Caco-2 (cell line): Measurements from ENCODE around the gene TYW1B. TPM values are rescaled to one million over a fixed set of nuclear protein-coding genes. Genes with fewer than 3 reads are reported as not detected.
"Not testable (repeated sequence)": the region's sequence is repeated elsewhere in the genome, so short reads cannot be mapped to it uniquely, and the experiment has no call there.

ENCODE experiments used
- BruUV-seq: library from RNA; stranded (reverse); fragments of 400-500 nt; replicated peaks from 2 replicates; lab custom pipeline; 2021; lab: Mats Ljungman, UMichigan
- CTCF ChIA-PET: fragments of 300-600 bp; sonication (Branson Sonifier 250); formaldehyde crosslinking; loops from one replicate; lab custom pipeline; 2022; ENCODE audit warnings: antibody characterized with exemption; lab: Charles Lee
- POLR2A ChIA-PET: fragments of 300-600 bp; sonication (Branson Sonifier 250); formaldehyde crosslinking; loops from one replicate; lab custom pipeline; 2022; ENCODE audit warnings: antibody characterized with exemption; lab: Charles Lee
- DNase-seq, 2 experiments: peaks; one replicate each; pipeline versions ENCODE4 v3.0.0 to v3.0.0-alpha.2; 2020 to 2022
- H3K27me3 ChIP-seq: replicated peaks from 2 replicates; pipeline ENCODE4 v1.6.0; 2011; ENCODE audit warnings: low read length; ENCODE audit not compliant: control insufficient read depth, insufficient read depth
- H3K36me3 ChIP-seq: 2 replicates; pipeline ENCODE4 v1.5.1; 2011; ENCODE audit warnings: low read length; ENCODE audit not compliant: control insufficient read depth, insufficient read depth
- H3K4me1 ChIP-seq: fragments of 250-450 bp; sonication (Bioruptor Pico); 2 replicates; pipeline ENCODE4 v1.5.1; 2020; ENCODE audit warnings: mild to moderate bottlenecking
- H3K4me3 ChIP-seq: 2 replicates; pipeline ENCODE4 v1.5.1; 2011; ENCODE audit warnings: low read depth, mild to moderate bottlenecking, control low read depth, low read length
- H3K9me3 ChIP-seq: fragments of 250-450 bp; sonication (Bioruptor Pico); 2 replicates; pipeline ENCODE4 v1.5.1; 2020; ENCODE audit warnings: mild to moderate bottlenecking, moderate library complexity
- H3K27ac Mint-ChIP-seq: one replicate; pipeline ENCODE4 v1.8.0; 2022; ENCODE audit warnings: mixed read lengths; ENCODE audit not compliant: unreplicated experiment
- H3K27me3 Mint-ChIP-seq: one replicate; pipeline ENCODE4 v1.8.0; 2022; ENCODE audit warnings: mixed read lengths; ENCODE audit not compliant: insufficient read depth, unreplicated experiment
- H3K36me3 Mint-ChIP-seq: one replicate; pipeline ENCODE4 v1.8.0; 2022; ENCODE audit warnings: mild to moderate bottlenecking, mixed read lengths; ENCODE audit not compliant: insufficient read depth, unreplicated experiment
- H3K4me1 Mint-ChIP-seq: one replicate; pipeline ENCODE4 v1.8.0; 2022; ENCODE audit warnings: low read depth, mixed read lengths; ENCODE audit not compliant: unreplicated experiment
- H3K4me3 Mint-ChIP-seq: one replicate; pipeline ENCODE4 v1.8.0; 2022; ENCODE audit warnings: mild to moderate bottlenecking, moderate library complexity, mixed read lengths; ENCODE audit not compliant: unreplicated experiment
- H3K9me3 Mint-ChIP-seq: one replicate; pipeline ENCODE4 v1.8.0; 2022; ENCODE audit warnings: mixed read lengths; ENCODE audit not compliant: unreplicated experiment
- intact Hi-C: fragments of 100-400 bp; cut with micrococcal nuclease; formaldehyde crosslinking; loops from one replicate; pipeline ENCODE4 v1.10.0; 2022; ENCODE audit not compliant: unreplicated experiment
- total RNA-seq: library from RNA; stranded (reverse); gene quantifications from 2 replicates; pipeline ENCODE4 v1.2.3, GENCODE V29; 2022
- TF ChIP-seq, protein P1 (sequence below), 2 experiments: fragments of 200-600 bp in 1 of 2; IDR thresholded peaks; 1 replicate in 1 of 2; 2 replicates in 1 of 2; pipeline versions ENCODE4 v1.5.1 to v1.8.0; 2011 to 2022; ENCODE audit warnings: antibody characterized with exemption in 1 of 2, control low read depth in 1 of 2, inconsistent platforms in 1 of 2, low read depth in 1 of 2, low read length in 1 of 2, mild to moderate bottlenecking in 1 of 2, moderate library complexity in 1 of 2; ENCODE audit not compliant: insufficient read depth in 1 of 2, severe bottlenecking in 1 of 2, unreplicated experiment in 1 of 2

Gene TYW1B
- total RNA-seq, 1 experiment from 2014 or later, result 12.8 TPM

- peaks cover 9% of the 10 kb centered on the region for H3K9me3 Mint-ChIP-seq
- no peaks in the 10 kb centered on the region for H3K27me3 ChIP-seq
- no peaks in the 10 kb centered on the region for H3K4me1 Mint-ChIP-seq
- H3K36me3 ChIP-seq, result no peaks in the 10 kb centered on the region
- no peaks in the 10 kb centered on the region for H3K27me3 Mint-ChIP-seq
- H3K27ac Mint-ChIP-seq, result no peak overlapping the region
- H3K9me3 ChIP-seq, result peaks cover 21% of the 10 kb centered on the region
- no TSS peak for BruUV-seq
- no peak overlapping the region for H3K4me3 ChIP-seq
- POLR2A ChIA-PET, result no interaction called here
- H3K4me3 Mint-ChIP-seq, result no peak overlapping the region
- peaks cover 12% of the 10 kb centered on the region for H3K36me3 Mint-ChIP-seq
- TF ChIP-seq, protein P1, sequence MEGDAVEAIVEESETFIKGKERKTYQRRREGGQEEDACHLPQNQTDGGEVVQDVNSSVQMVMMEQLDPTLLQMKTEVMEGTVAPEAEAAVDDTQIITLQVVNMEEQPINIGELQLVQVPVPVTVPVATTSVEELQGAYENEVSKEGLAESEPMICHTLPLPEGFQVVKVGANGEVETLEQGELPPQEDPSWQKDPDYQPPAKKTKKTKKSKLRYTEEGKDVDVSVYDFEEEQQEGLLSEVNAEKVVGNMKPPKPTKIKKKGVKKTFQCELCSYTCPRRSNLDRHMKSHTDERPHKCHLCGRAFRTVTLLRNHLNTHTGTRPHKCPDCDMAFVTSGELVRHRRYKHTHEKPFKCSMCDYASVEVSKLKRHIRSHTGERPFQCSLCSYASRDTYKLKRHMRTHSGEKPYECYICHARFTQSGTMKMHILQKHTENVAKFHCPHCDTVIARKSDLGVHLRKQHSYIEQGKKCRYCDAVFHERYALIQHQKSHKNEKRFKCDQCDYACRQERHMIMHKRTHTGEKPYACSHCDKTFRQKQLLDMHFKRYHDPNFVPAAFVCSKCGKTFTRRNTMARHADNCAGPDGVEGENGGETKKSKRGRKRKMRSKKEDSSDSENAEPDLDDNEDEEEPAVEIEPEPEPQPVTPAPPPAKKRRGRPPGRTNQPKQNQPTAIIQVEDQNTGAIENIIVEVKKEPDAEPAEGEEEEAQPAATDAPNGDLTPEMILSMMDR (IDR thresholded peaks at IDR 0.05; ENCODE audit: insufficient read depth in 1 of 2, low read depth in 1 of 2, low read length in 1 of 2, severe bottlenecking in 1 of 2, unreplicated experiment in 1 of 2), result no peak
- intact Hi-C loops, result no loop called here
- CTCF ChIA-PET, result no interaction called here
- no peaks in the 10 kb centered on the region for H3K4me1 ChIP-seq
- no peak for DNase-seq
Observed at GRCh38 chr7:72760602-72761001, 67.4 kb downstream of the TYW1B start.

- no peaks in the 10 kb centered on the region for H3K27me3 Mint-ChIP-seq
- Histone ChIP-seq H3K27me3 (no peaks in the 10 kb centered on the region), H3K9me3 (peaks cover 6% of the 10 kb centered on the region), H3K36me3 (no peaks in the 10 kb centered on the region), H3K4me3 (no peak overlapping the region), H3K4me1 (no peaks in the 10 kb centered on the region)
- ChIA-PET POLR2A (no interaction called here), CTCF (no interaction called here)
- H3K4me3 Mint-ChIP-seq, result no peak overlapping the region
- H3K36me3 Mint-ChIP-seq, result peaks cover 22% of the 10 kb centered on the region
- intact Hi-C loops, result loop anchor here (10.0 kb wide), 1 partner anchor 50 kb away; no protein-coding TSS in a partner anchor
- TF ChIP-seq, protein P1 (IDR thresholded peaks at IDR 0.05; ENCODE audit: insufficient read depth in 1 of 2, low read depth in 1 of 2, low read length in 1 of 2, severe bottlenecking in 1 of 2, unreplicated experiment in 1 of 2), result no peak
- peaks cover 6% of the 10 kb centered on the region for H3K4me1 Mint-ChIP-seq
- peak overlapping the region; percentile 67 for H3K27ac Mint-ChIP-seq
- H3K9me3 Mint-ChIP-seq, result peaks cover 17% of the 10 kb centered on the region
- BruUV-seq, result no TSS peak
- DNase-seq, result peak in 1 of 2 experiments; percentile 32
Observed at GRCh38 chr7:72754312-72754711, 73.7 kb downstream of the TYW1B start.

DNA sequence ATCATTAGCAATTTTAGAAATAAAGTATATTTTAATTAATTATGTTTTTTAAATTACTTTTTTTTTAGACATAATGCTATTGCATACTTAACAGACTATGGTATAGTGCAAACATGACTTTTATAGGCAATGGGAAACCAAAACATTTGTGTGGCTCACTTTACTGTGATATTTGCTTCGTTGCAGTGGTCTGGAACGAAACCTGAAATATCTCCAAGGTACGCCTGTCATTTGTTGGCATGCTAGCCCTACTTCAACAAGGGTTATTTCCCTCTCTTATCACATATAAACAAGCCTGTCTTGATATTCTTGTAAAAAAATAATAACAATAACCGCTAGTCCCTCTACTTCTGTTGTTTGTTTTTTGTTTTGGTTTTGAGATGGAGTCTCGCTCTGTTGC lies 74.2 kb downstream of the TYW1B start:
- Mint-ChIP-seq H3K4me1 (peaks cover 6% of the 10 kb centered on the region), H3K27me3 (no peaks in the 10 kb centered on the region), H3K4me3 (no peak overlapping the region), H3K36me3 (peaks cover 22% of the 10 kb centered on the region), H3K9me3 (peaks cover 17% of the 10 kb centered on the region), H3K27ac (peak overlapping the region; percentile 67)
- TF ChIP-seq, protein P1 (IDR thresholded peaks at IDR 0.05; ENCODE audit: insufficient read depth in 1 of 2, low read depth in 1 of 2, low read length in 1 of 2, severe bottlenecking in 1 of 2, unreplicated experiment in 1 of 2), result no peak
- H3K27me3 ChIP-seq, result no peaks in the 10 kb centered on the region
- no peaks in the 10 kb centered on the region for H3K36me3 ChIP-seq
- peaks cover under 1% of the 10 kb centered on the region for H3K9me3 ChIP-seq
- DNase-seq, result no peak
- BruUV-seq, result no TSS peak
- H3K4me1 ChIP-seq, result no peaks in the 10 kb centered on the region
- POLR2A ChIA-PET, result no interaction called here
- CTCF ChIA-PET, result no interaction called here
- H3K4me3 ChIP-seq, result no peak overlapping the region
- intact Hi-C loops, result loop anchor here (10.0 kb wide), 1 partner anchor 51 kb away; no protein-coding TSS in a partner anchor

GRCh38 chr7:72753229-72753628 lies 74.8 kb downstream of the TYW1B start:
- intact Hi-C loops, result loop anchor here (10.0 kb wide), 1 partner anchor 52 kb away; no protein-coding TSS in a partner anchor
- peaks cover 16% of the 10 kb centered on the region for H3K36me3 Mint-ChIP-seq
- H3K4me3 Mint-ChIP-seq, H3K4me1 Mint-ChIP-seq, POLR2A ChIA-PET, BruUV-seq, H3K4me1 ChIP-seq, H3K9me3 ChIP-seq, H3K36me3 ChIP-seq, H3K27ac Mint-ChIP-seq, H3K4me3 ChIP-seq, H3K27me3 Mint-ChIP-seq, CTCF ChIA-PET, H3K27me3 ChIP-seq, DNase-seq: not testable (repeated sequence)
- H3K9me3 Mint-ChIP-seq, result peaks cover 12% of the 10 kb centered on the region
